GM23338 (cell line): ENCODE data around the gene MEGF11. TPM values are rescaled to one million over a fixed set of nuclear protein-coding genes. Genes with fewer than 3 reads are reported as not detected.

Experiments used
- ATAC-seq: fragments of 200-7000 bp; cut with Tn5 transposase; 3 replicates; pipeline ENCODE4 v1.9.1; 2020
- DNase-seq: peaks from one replicate; pipeline ENCODE4 v3.0.0-alpha.2; 2015; ENCODE audit warnings: low spot score
- H2AFZ ChIP-seq: fragments of 200-600 bp; sonication (generic); 2 replicates; pipeline ENCODE4 v1.8.0; 2016; ENCODE audit warnings: antibody characterized with exemption, mild to moderate bottlenecking, moderate library complexity
- H3F3A ChIP-seq: fragments of 200-600 bp; sonication (generic); replicated peaks from 2 replicates; pipeline ENCODE4 v1.8.0; 2017; ENCODE audit warnings: antibody characterized with exemption, mixed run types, low read depth
- H3K27ac ChIP-seq: fragments of 200-600 bp; sonication (generic); 2 replicates; pipeline ENCODE4 v1.6.1; 2016; ENCODE audit warnings: low read depth
- H3K27me3 ChIP-seq: fragments of 200-600 bp; sonication (generic); 2 replicates; pipeline ENCODE4 v1.8.0; 2016; ENCODE audit warnings: mild to moderate bottlenecking, mixed run types, moderate library complexity; ENCODE audit not compliant: insufficient read depth
- H3K36me3 ChIP-seq: fragments of 200-600 bp; sonication (generic); 2 replicates; pipeline ENCODE4 v1.8.0; 2016; ENCODE audit warnings: mild to moderate bottlenecking; ENCODE audit not compliant: insufficient read depth
- H3K4me1 ChIP-seq: fragments of 200-600 bp; sonication (generic); 2 replicates; pipeline ENCODE4 v1.8.0; 2016; ENCODE audit warnings: mild to moderate bottlenecking, moderate library complexity; ENCODE audit not compliant: insufficient read depth
- H3K4me2 ChIP-seq: fragments of 200-600 bp; sonication (generic); 2 replicates; pipeline ENCODE4 v1.7.1; 2017; ENCODE audit warnings: mixed run types
- H3K4me3 ChIP-seq: fragments of 200-600 bp; sonication (generic); 2 replicates; pipeline ENCODE4 v1.6.1; 2016; ENCODE audit warnings: mixed run types
- H3K79me2 ChIP-seq: fragments of 200-600 bp; sonication (generic); replicated peaks from 2 replicates; pipeline ENCODE4 v1.8.0; 2017; ENCODE audit warnings: mild to moderate bottlenecking; ENCODE audit not compliant: insufficient read depth
- H3K9me2 ChIP-seq: fragments of 200-600 bp; sonication (generic); 2 replicates; pipeline ENCODE4 v1.8.0; 2017; ENCODE audit not compliant: insufficient read depth
- H4K20me1 ChIP-seq: fragments of 200-600 bp; sonication (generic); replicated peaks from 2 replicates; pipeline ENCODE4 v1.8.0; 2017; ENCODE audit warnings: mild to moderate bottlenecking; ENCODE audit not compliant: insufficient read depth
- H3K27ac Mint-ChIP-seq: 2 replicates; pipeline ENCODE4 v1.8.0; 2020; ENCODE audit warnings: inconsistent platforms, mild to moderate bottlenecking, moderate library complexity, mixed read lengths
- H3K27me3 Mint-ChIP-seq: 3 replicates; pipeline ENCODE4 v1.8.0; 2022; ENCODE audit warnings: low read depth, mild to moderate bottlenecking, moderate library complexity, mixed read lengths, inconsistent platforms; ENCODE audit not compliant: insufficient read depth, poor library complexity
- H3K36me3 Mint-ChIP-seq: 3 replicates; pipeline ENCODE4 v1.8.0; 2021; ENCODE audit warnings: low read depth, mild to moderate bottlenecking, inconsistent platforms, moderate library complexity, mixed read lengths
- H3K4me1 Mint-ChIP-seq: 3 replicates; pipeline ENCODE4 v1.8.0; 2020; ENCODE audit warnings: mild to moderate bottlenecking, inconsistent platforms, mixed read lengths
- H3K4me3 Mint-ChIP-seq: 3 replicates; pipeline ENCODE4 v1.8.0; 2021; ENCODE audit warnings: moderate library complexity, mild to moderate bottlenecking, inconsistent platforms, mixed read lengths
- H3K9me3 Mint-ChIP-seq: 3 replicates; pipeline ENCODE4 v1.8.0; 2020; ENCODE audit warnings: moderate library complexity, mild to moderate bottlenecking, inconsistent platforms, mixed read lengths
- CREB1 ChIP-seq: fragments of 250-450 bp; sonication (Bioruptor Pico); IDR thresholded peaks from 2 replicates; pipeline ENCODE4 v1.5.0; 2020; ENCODE audit warnings: low read depth, mild to moderate bottlenecking, moderate library complexity
- EZH2 ChIP-seq: fragments of 200-600 bp; sonication (generic); IDR thresholded peaks from one replicate; pipeline ENCODE4 v1.8.0; 2017; ENCODE audit warnings: antibody characterized with exemption, mild to moderate bottlenecking, low read depth; ENCODE audit not compliant: unreplicated experiment
- EZH2phosphoT487 ChIP-seq: fragments of 200-600 bp; sonication (generic); IDR thresholded peaks from one replicate; pipeline ENCODE4 v1.8.1; 2018; ENCODE audit warnings: antibody characterized with exemption; ENCODE audit not compliant: unreplicated experiment
- JUNB ChIP-seq: IDR thresholded peaks from one replicate; pipeline ENCODE4 v1.6.1; 2016; ENCODE audit warnings: antibody characterized with exemption; ENCODE audit not compliant: unreplicated experiment
- NANOG ChIP-seq: IDR thresholded peaks from 2 replicates; pipeline ENCODE4 v1.6.1; 2016; ENCODE audit warnings: antibody characterized with exemption, borderline replicate concordance
- POLR2AphosphoS5 ChIP-seq: IDR thresholded peaks from 2 replicates; pipeline ENCODE4 v1.6.1; 2016; ENCODE audit warnings: antibody characterized with exemption, low read depth
- STAT1 ChIP-seq: IDR thresholded peaks from one replicate; pipeline ENCODE4 v1.6.1; 2016; ENCODE audit warnings: antibody characterized with exemption; ENCODE audit not compliant: unreplicated experiment
- ZNF114 ChIP-seq: fragments of 250-450 bp; sonication (Bioruptor Pico); IDR thresholded peaks from 2 replicates; pipeline ENCODE4 v1.5.0; 2020; ENCODE audit warnings: mild to moderate bottlenecking, moderate library complexity
- ZNF331 ChIP-seq: fragments of 250-450 bp; sonication (Bioruptor Pico); IDR thresholded peaks from 2 replicates; pipeline ENCODE4 v1.5.0; 2020; ENCODE audit warnings: low read depth, mild to moderate bottlenecking, moderate library complexity
- polyA plus RNA-seq: library from polyadenylated mRNA; unstranded; fragments of >200 nt; fragmentation: Nextera tagmentation; extraction: Ambion mirVana; gene quantifications from 2 replicates; pipeline ENCODE4 v1.2.1, GENCODE V29; 2016
- total RNA-seq: library from RNA; depleted of rRNA; stranded (reverse); fragments of >200 nt; shearing (Covaris generic); gene quantifications from 2 replicates; pipeline ENCODE4 v1.2.3, GENCODE V29; 2014
- TF ChIP-seq, protein P1 (sequence below), 2 experiments: fragments of 200-600 bp in 1 of 2; sonication (generic) in 1 of 2; conservative IDR thresholded peaks; 2 replicates each; pipeline versions ENCODE4 v1.5.1 to v1.6.1; 2016 to 2017; ENCODE audit warnings: antibody characterized with exemption in 2 of 2, low read depth in 2 of 2, mild to moderate bottlenecking in 2 of 2, moderate library complexity in 1 of 2
- TF ChIP-seq, protein P2 (sequence below): IDR thresholded peaks from 2 replicates; pipeline ENCODE4 v1.6.1; 2016; ENCODE audit warnings: antibody characterized with exemption
- TF ChIP-seq, protein P3 (sequence below): IDR thresholded peaks from one replicate; pipeline ENCODE4 v1.6.1; 2018; ENCODE audit warnings: antibody characterized with exemption; ENCODE audit not compliant: unreplicated experiment

MEGF11 gene
- total and polyA plus RNA-seq, 2 experiments from 2014 or later: 1.3 to 1.9 TPM

- TF ChIP-seq, protein P1, sequence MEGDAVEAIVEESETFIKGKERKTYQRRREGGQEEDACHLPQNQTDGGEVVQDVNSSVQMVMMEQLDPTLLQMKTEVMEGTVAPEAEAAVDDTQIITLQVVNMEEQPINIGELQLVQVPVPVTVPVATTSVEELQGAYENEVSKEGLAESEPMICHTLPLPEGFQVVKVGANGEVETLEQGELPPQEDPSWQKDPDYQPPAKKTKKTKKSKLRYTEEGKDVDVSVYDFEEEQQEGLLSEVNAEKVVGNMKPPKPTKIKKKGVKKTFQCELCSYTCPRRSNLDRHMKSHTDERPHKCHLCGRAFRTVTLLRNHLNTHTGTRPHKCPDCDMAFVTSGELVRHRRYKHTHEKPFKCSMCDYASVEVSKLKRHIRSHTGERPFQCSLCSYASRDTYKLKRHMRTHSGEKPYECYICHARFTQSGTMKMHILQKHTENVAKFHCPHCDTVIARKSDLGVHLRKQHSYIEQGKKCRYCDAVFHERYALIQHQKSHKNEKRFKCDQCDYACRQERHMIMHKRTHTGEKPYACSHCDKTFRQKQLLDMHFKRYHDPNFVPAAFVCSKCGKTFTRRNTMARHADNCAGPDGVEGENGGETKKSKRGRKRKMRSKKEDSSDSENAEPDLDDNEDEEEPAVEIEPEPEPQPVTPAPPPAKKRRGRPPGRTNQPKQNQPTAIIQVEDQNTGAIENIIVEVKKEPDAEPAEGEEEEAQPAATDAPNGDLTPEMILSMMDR (conservative IDR thresholded peaks at IDR 0.05; ENCODE audit: low read depth in 2 of 2): no peak
- TF ChIP-seq, protein P2, sequence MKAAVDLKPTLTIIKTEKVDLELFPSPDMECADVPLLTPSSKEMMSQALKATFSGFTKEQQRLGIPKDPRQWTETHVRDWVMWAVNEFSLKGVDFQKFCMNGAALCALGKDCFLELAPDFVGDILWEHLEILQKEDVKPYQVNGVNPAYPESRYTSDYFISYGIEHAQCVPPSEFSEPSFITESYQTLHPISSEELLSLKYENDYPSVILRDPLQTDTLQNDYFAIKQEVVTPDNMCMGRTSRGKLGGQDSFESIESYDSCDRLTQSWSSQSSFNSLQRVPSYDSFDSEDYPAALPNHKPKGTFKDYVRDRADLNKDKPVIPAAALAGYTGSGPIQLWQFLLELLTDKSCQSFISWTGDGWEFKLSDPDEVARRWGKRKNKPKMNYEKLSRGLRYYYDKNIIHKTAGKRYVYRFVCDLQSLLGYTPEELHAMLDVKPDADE: no peak
- TF ChIP-seq JUNB (no peak), ZNF114 (CRISPR knock-in tag) (no peak), EZH2phosphoT487 (no peak), NANOG (no peak), EZH2 (no peak), STAT1 (no peak)
Observed at GRCh38 chr15:66126456-66126855, 127.1 kb downstream of the MEGF11 start (continued).

DNA sequence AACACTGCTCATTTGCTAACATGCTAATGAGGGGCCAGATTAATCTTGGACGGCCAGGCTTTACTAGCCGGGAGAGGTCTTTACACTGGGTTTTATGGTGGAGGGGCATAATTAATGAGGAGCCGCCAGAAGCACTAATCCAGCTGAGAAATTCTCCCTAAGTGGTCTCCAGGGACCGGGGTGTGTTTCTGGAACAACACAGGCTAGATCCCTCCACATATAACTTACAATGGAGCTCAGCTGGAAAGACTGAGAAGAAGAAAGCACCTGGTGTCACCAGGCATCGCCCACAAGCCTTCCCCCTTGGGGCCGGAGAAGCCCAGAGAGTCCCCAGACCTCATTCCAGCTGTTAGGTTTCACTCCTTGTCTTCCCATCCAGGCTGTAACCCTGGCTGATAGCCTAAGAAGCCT, 127.5 kb downstream of the MEGF11 start:
- Histone ChIP-seq H3K27ac (no peak overlapping the region), H3K27me3 (no peaks in the 10 kb centered on the region), H2AFZ (no peak overlapping the region; the same call in 1 of the 2 replicates), H3F3A (no peaks in the 10 kb centered on the region), H3K4me1 (no peaks in the 10 kb centered on the region; the same call in 1 of the 2 replicates), H3K36me3 (no peaks in the 10 kb centered on the region), H3K4me3 (no peak overlapping the region), H4K20me1 (no peaks in the 10 kb centered on the region), H3K9me2 (no peaks in the 10 kb centered on the region), H3K4me2 (no peak overlapping the region), H3K79me2 (no peaks in the 10 kb centered on the region)
- Mint-ChIP-seq H3K36me3 (no peaks in the 10 kb centered on the region), H3K4me1 (peaks cover 25% of the 10 kb centered on the region), H3K27ac (no peak overlapping the region), H3K4me3 (no peak overlapping the region), H3K9me3 (no peaks in the 10 kb centered on the region), H3K27me3 (peaks cover 5% of the 10 kb centered on the region)
- DNase-seq (no peak), ATAC-seq (peak; percentile 49)
- TF ChIP-seq, protein P3, sequence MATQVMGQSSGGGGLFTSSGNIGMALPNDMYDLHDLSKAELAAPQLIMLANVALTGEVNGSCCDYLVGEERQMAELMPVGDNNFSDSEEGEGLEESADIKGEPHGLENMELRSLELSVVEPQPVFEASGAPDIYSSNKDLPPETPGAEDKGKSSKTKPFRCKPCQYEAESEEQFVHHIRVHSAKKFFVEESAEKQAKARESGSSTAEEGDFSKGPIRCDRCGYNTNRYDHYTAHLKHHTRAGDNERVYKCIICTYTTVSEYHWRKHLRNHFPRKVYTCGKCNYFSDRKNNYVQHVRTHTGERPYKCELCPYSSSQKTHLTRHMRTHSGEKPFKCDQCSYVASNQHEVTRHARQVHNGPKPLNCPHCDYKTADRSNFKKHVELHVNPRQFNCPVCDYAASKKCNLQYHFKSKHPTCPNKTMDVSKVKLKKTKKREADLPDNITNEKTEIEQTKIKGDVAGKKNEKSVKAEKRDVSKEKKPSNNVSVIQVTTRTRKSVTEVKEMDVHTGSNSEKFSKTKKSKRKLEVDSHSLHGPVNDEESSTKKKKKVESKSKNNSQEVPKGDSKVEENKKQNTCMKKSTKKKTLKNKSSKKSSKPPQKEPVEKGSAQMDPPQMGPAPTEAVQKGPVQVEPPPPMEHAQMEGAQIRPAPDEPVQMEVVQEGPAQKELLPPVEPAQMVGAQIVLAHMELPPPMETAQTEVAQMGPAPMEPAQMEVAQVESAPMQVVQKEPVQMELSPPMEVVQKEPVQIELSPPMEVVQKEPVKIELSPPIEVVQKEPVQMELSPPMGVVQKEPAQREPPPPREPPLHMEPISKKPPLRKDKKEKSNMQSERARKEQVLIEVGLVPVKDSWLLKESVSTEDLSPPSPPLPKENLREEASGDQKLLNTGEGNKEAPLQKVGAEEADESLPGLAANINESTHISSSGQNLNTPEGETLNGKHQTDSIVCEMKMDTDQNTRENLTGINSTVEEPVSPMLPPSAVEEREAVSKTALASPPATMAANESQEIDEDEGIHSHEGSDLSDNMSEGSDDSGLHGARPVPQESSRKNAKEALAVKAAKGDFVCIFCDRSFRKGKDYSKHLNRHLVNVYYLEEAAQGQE: no peak
- no peak for TF ChIP-seq JUNB
- TF ChIP-seq EZH2: no peak
- TF ChIP-seq STAT1: no peak
- TF ChIP-seq, protein P2: no peak
- no peak for TF ChIP-seq POLR2AphosphoS5
- no peak for TF ChIP-seq ZNF331 (CRISPR knock-in tag)
- TF ChIP-seq ZNF114 (CRISPR knock-in tag): no peak
- no peak for TF ChIP-seq NANOG
- TF ChIP-seq, protein P1 (conservative IDR thresholded peaks at IDR 0.05; ENCODE audit: low read depth in 2 of 2): no peak
- no peak for TF ChIP-seq CREB1 (CRISPR knock-in tag)
